HCT116 (cell line): Measurements from ENCODE around the gene MPIG6B. TPM values are rescaled to one million over a fixed set of nuclear protein-coding genes. Genes with fewer than 3 reads are reported as not detected.

ENCODE experiments used
- ATAC-seq: fragments of 200-7000 bp; cut with Tn5 transposase; 2 replicates; pipeline ENCODE4 v1.9.1; 2020; ENCODE audit warnings: mild to moderate bottlenecking, moderate library complexity
- BruUV-seq: library from RNA; stranded (reverse); fragments of 400-500 nt; replicated peaks from 2 replicates; lab custom pipeline; 2021; lab: Mats Ljungman, UMichigan
- CTCF ChIA-PET: fragments of 300-600 bp; sonication (Branson Sonifier 250); formaldehyde crosslinking; loops from one replicate; lab custom pipeline; 2021; ENCODE audit warnings: antibody characterized with exemption; lab: Charles Lee
- POLR2A ChIA-PET: fragments of 300-600, 350-600 bp; sonication (Branson Sonifier 250); formaldehyde crosslinking; loops from one replicate; lab custom pipeline; 2021; ENCODE audit warnings: antibody characterized with exemption; lab: Charles Lee
- RAD21 ChIA-PET, 2 experiments: fragments of 300-600 bp; sonication (Branson Sonifier 250); formaldehyde crosslinking; loops; one replicate each; lab custom pipeline; 2023; ENCODE audit warnings: low total read pairs in 2 of 2; ENCODE audit not compliant: uncharacterized antibody in 2 of 2, unreplicated experiment in 2 of 2, low non-redundant PET in 1 of 2; lab: Charles Lee
- DNase-seq: peaks from one replicate; pipeline ENCODE4 v3.0.0-alpha.2; 2010; ENCODE audit warnings: low read depth, low spot score
- H2AFZ ChIP-seq: fragments of 200-600 bp; shearing (Covaris generic), sonication (generic); 2 replicates; pipeline ENCODE4 v1.6.1; 2017; ENCODE audit warnings: low read depth, mixed run types, mixed read lengths, antibody characterized with exemption, low read length; ENCODE audit not compliant: poor library complexity, severe bottlenecking
- H3K27ac ChIP-seq: 2 replicates; pipeline ENCODE4 v1.5.1; 2012; ENCODE audit warnings: low read depth, low read length
- H3K27me3 ChIP-seq: fragments of 200-600 bp; sonication (generic); 2 replicates; pipeline ENCODE4 v1.6.1; 2016; ENCODE audit warnings: mixed run types, low read length, mixed read lengths; ENCODE audit not compliant: insufficient read depth
- H3K36me3 ChIP-seq, 2 experiments: fragments of 200-500 bp in 1 of 2; fragments of 200-600 bp in 1 of 2; sonication (Bioruptor generic) in 1 of 2; sonication (generic) in 1 of 2; 2 replicates each; pipeline versions ENCODE4 v1.5.1 to v1.6.1; 2014 to 2016; ENCODE audit warnings: low read length in 2 of 2, inconsistent platforms in 1 of 2, mixed read lengths in 1 of 2, mixed run types in 1 of 2; ENCODE audit not compliant: insufficient read depth in 2 of 2, control insufficient read depth in 1 of 2
- H3K4me1 ChIP-seq, 2 experiments: fragments of 200-600 bp in 1 of 2; sonication (generic) in 1 of 2; 2 replicates each; pipeline versions ENCODE4 v1.5.1 to v1.6.1; 2012 to 2017; ENCODE audit warnings: low read length in 2 of 2, inconsistent platforms in 1 of 2, mild to moderate bottlenecking in 1 of 2, mixed read lengths in 1 of 2, mixed run types in 1 of 2, moderate library complexity in 1 of 2; ENCODE audit not compliant: insufficient read depth in 2 of 2, control insufficient read depth in 1 of 2
- H3K4me2 ChIP-seq: fragments of 200-600 bp; sonication (generic); 2 replicates; pipeline ENCODE4 v1.6.1; 2017; ENCODE audit warnings: mixed run types, low read length, mixed read lengths
- H3K4me3 ChIP-seq, 2 experiments: fragments of 200-600 bp in 1 of 2; sonication (generic) in 1 of 2; replicated peaks in 1 of 2; 2 replicates each; pipeline ENCODE4 v1.5.1; 2011 to 2016; ENCODE audit warnings: low read length in 2 of 2, control low read depth in 1 of 2, low read depth in 1 of 2, mild to moderate bottlenecking in 1 of 2, mixed read lengths in 1 of 2, mixed run types in 1 of 2
- H3K79me2 ChIP-seq: fragments of 200-600 bp; sonication (generic); 2 replicates; pipeline ENCODE4 v1.6.1; 2017; ENCODE audit warnings: mild to moderate bottlenecking, mixed run types, low read length, moderate library complexity, mixed read lengths; ENCODE audit not compliant: insufficient read depth
- H3K9ac ChIP-seq: fragments of 200-600 bp; sonication (generic); 2 replicates; pipeline ENCODE4 v1.6.1; 2016; ENCODE audit warnings: low read length, mixed read lengths
- H3K9me2 ChIP-seq: fragments of 200-600 bp; sonication (generic), shearing (Covaris generic); 2 replicates; pipeline ENCODE4 v1.6.1; 2017; ENCODE audit warnings: mixed run types, mild to moderate bottlenecking, moderate library complexity; ENCODE audit not compliant: insufficient read depth
- H3K9me3 ChIP-seq, 2 experiments: fragments of 200-500 bp in 1 of 2; fragments of 200-600 bp in 1 of 2; sonication (Bioruptor generic) in 1 of 2; sonication (generic) in 1 of 2; 2 replicates each; pipeline ENCODE4 v1.6.1; 2014 to 2017; ENCODE audit warnings: low read length in 2 of 2, mixed read lengths in 2 of 2, inconsistent platforms in 1 of 2, low read depth in 1 of 2, mild to moderate bottlenecking in 1 of 2, mixed run types in 1 of 2, moderate library complexity in 1 of 2; ENCODE audit not compliant: control insufficient read depth in 1 of 2, insufficient read depth in 1 of 2
- H4K20me1 ChIP-seq: fragments of 200-600 bp; sonication (generic), shearing (Covaris generic); 2 replicates; pipeline ENCODE4 v1.6.1; 2017; ENCODE audit warnings: mixed run types, mild to moderate bottlenecking, moderate library complexity; ENCODE audit not compliant: insufficient read depth
- CBX3 ChIP-seq: IDR thresholded peaks from 2 replicates; pipeline ENCODE4 v1.6.1; 2012; ENCODE audit warnings: low read depth
- CEBPB ChIP-seq: IDR thresholded peaks from 2 replicates; pipeline ENCODE4 v1.6.1; 2012; ENCODE audit warnings: low read depth
- EGR1 ChIP-seq: IDR thresholded peaks from 2 replicates; pipeline ENCODE4 v1.6.1; 2012; ENCODE audit warnings: low read depth
- ELF1 ChIP-seq: IDR thresholded peaks from 2 replicates; pipeline ENCODE4 v1.6.1; 2012; ENCODE audit warnings: low read depth, borderline replicate concordance
- EZH2 ChIP-seq: fragments of 200-600 bp; sonication (generic); IDR thresholded peaks from 2 replicates; pipeline ENCODE4 v1.6.1; 2017; ENCODE audit warnings: antibody characterized with exemption, mixed run types
- EZH2phosphoT487 ChIP-seq: fragments of 200-600 bp; IDR thresholded peaks from 2 replicates; pipeline ENCODE4 v1.6.1; 2018; ENCODE audit warnings: antibody characterized with exemption, borderline replicate concordance
- FOSL1 ChIP-seq: IDR thresholded peaks from 2 replicates; pipeline ENCODE4 v1.6.1; 2012; ENCODE audit warnings: low read depth
- JUND ChIP-seq: IDR thresholded peaks from 2 replicates; pipeline ENCODE4 v1.6.1; 2012
- POLR2A ChIP-seq: IDR thresholded peaks from 2 replicates; pipeline ENCODE4 v1.7.0; 2011; ENCODE audit warnings: borderline replicate concordance; ENCODE audit not compliant: insufficient read depth, insufficient read length; ENCODE audit errors: extremely low read depth
- POLR2AphosphoS5 ChIP-seq: IDR thresholded peaks from 2 replicates; pipeline ENCODE4 v1.6.1; 2011; ENCODE audit warnings: mild to moderate bottlenecking, low read depth, low read length, moderate library complexity
- RAD21 ChIP-seq: IDR thresholded peaks from 2 replicates; pipeline ENCODE4 v1.6.1; 2012; ENCODE audit warnings: low read depth, mild to moderate bottlenecking
- REST ChIP-seq: IDR thresholded peaks from 2 replicates; pipeline ENCODE4 v1.6.1; 2012; ENCODE audit warnings: low read depth
- SP1 ChIP-seq: IDR thresholded peaks from 2 replicates; pipeline ENCODE4 v1.6.1; 2012; ENCODE audit warnings: low read depth
- SRF ChIP-seq: IDR thresholded peaks from 2 replicates; pipeline ENCODE4 v1.6.1; 2012; ENCODE audit warnings: low read depth
- TCF7L2 ChIP-seq: IDR thresholded peaks from 2 replicates; pipeline ENCODE4 v1.7.0; 2011; ENCODE audit warnings: borderline replicate concordance, inconsistent platforms; ENCODE audit not compliant: insufficient read depth, insufficient read length; ENCODE audit errors: extremely low read depth
- YY1 ChIP-seq: IDR thresholded peaks from 2 replicates; pipeline ENCODE4 v1.6.1; 2011; ENCODE audit warnings: low read length, low read depth, moderate library complexity, mild to moderate bottlenecking; ENCODE audit not compliant: insufficient replicate concordance; ENCODE audit errors: extremely low read depth
- ZBTB33 ChIP-seq: IDR thresholded peaks from 2 replicates; pipeline ENCODE4 v1.6.1; 2011; ENCODE audit warnings: mild to moderate bottlenecking, low read length, moderate library complexity; ENCODE audit not compliant: insufficient replicate concordance; ENCODE audit errors: extremely low read depth
- intact Hi-C: fragments of 100-400 bp; cut with micrococcal nuclease; formaldehyde crosslinking; loops from 2 replicates; pipeline ENCODE4 v1.10.0; 2022
- total RNA-seq: library from RNA; stranded (reverse); gene quantifications from one replicate; pipeline ENCODE4 v1.2.1, GENCODE V29; 2021; ENCODE audit not compliant: unreplicated experiment
- TF ChIP-seq, protein P1 (sequence below): IDR thresholded peaks from 2 replicates; pipeline ENCODE4 v1.6.1; 2012
- TF ChIP-seq, protein P2 (sequence below), 3 experiments: fragments of 200-600 bp in 1 of 3; sonication (generic) in 1 of 3; IDR thresholded peaks in 2 of 3; conservative IDR thresholded peaks in 1 of 3; 2 replicates each; pipeline ENCODE4 v1.5.1; 2012 to 2017; ENCODE audit warnings: low read depth in 2 of 3, low read length in 2 of 3, antibody characterized with exemption in 1 of 3, borderline replicate concordance in 1 of 3, control low read depth in 1 of 3, mild to moderate bottlenecking in 1 of 3, mixed read lengths in 1 of 3, mixed run types in 1 of 3, moderate library complexity in 1 of 3; ENCODE audit not compliant: insufficient read depth in 1 of 3
- TF ChIP-seq, protein P3 (sequence below): IDR thresholded peaks from 2 replicates; pipeline ENCODE4 v1.6.1; 2012

Gene MPIG6B
- total RNA-seq, 1 experiment from 2014 or later = 0.42 TPM

DNA sequence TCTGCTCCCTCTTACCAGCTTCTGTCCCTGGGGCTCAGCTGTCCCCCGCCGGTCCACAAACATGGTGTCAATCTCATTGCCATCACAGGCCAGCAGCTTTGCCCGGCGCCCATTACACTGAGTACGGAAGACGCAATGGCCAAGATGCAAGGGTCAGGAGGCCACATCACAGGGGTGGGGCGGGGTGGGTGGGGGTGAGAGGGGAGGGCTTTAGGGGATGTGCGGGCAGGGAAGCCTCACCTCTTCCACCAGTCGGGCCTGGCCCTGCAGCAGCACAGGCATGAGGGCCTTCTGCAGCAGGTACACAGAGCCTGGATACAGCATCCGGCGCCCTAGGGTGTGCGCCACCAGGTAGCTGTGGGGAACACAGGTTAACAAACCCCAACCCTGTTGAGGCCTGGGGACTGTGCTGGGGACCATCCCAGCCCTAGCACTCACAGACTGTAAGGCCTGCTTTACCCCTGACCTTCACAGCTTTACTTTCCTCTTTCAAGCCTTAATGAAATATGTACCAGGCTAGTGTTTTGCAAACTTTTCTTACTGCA lies 31.5 kb upstream of the MPIG6B start:
- H3K27me3 ChIP-seq = no peaks in the 10 kb centered on the region
- H3K27ac ChIP-seq = no peak overlapping the region
- no peaks in the 10 kb centered on the region for H4K20me1 ChIP-seq
- H3K9me2 ChIP-seq = no peaks in the 10 kb centered on the region
- POLR2A ChIA-PET = interaction anchor here (0.5 to 1.4 kb wide), 2 partner anchors 136 to 144 kb away, joined by 3 to 5 read pairs; partner anchors contain the start of genes HSPA1B and NFKBIL1
- no peak overlapping the region for H2AFZ ChIP-seq
- no TSS peak for BruUV-seq
- RAD21 ChIA-PET = no interaction called here
- no peak overlapping the region for H3K4me2 ChIP-seq
- DNase-seq (no peak), ATAC-seq (no peak)
- peaks cover 19 to 25% of the 10 kb centered on the region in 2 experiments; a peak in 3 of 4 replicates for H3K36me3 ChIP-seq
- intact Hi-C loops = no loop called here
- H3K9me3 ChIP-seq = no peaks in the 10 kb centered on the region
- no peak overlapping the region for H3K9ac ChIP-seq
- no peaks in the 10 kb centered on the region for H3K79me2 ChIP-seq
- CTCF ChIA-PET = no interaction called here
- H3K4me3 ChIP-seq = no peak overlapping the region
- H3K4me1 ChIP-seq = peaks cover 11 to 16% of the 10 kb centered on the region in 2 experiments
- TF ChIP-seq EGR1 = no peak
- no peak for TF ChIP-seq TCF7L2
- no peak for TF ChIP-seq ZBTB33
- TF ChIP-seq, protein P1, sequence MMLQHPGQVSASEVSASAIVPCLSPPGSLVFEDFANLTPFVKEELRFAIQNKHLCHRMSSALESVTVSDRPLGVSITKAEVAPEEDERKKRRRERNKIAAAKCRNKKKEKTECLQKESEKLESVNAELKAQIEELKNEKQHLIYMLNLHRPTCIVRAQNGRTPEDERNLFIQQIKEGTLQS = no peak
- no peak for TF ChIP-seq EZH2phosphoT487
- no peak for TF ChIP-seq FOSL1
- TF ChIP-seq, protein P2, sequence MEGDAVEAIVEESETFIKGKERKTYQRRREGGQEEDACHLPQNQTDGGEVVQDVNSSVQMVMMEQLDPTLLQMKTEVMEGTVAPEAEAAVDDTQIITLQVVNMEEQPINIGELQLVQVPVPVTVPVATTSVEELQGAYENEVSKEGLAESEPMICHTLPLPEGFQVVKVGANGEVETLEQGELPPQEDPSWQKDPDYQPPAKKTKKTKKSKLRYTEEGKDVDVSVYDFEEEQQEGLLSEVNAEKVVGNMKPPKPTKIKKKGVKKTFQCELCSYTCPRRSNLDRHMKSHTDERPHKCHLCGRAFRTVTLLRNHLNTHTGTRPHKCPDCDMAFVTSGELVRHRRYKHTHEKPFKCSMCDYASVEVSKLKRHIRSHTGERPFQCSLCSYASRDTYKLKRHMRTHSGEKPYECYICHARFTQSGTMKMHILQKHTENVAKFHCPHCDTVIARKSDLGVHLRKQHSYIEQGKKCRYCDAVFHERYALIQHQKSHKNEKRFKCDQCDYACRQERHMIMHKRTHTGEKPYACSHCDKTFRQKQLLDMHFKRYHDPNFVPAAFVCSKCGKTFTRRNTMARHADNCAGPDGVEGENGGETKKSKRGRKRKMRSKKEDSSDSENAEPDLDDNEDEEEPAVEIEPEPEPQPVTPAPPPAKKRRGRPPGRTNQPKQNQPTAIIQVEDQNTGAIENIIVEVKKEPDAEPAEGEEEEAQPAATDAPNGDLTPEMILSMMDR (IDR thresholded peaks at IDR 0.05 in 2 of 3, conservative IDR thresholded peaks at IDR 0.05 in 1 of 3; ENCODE audit: borderline replicate concordance in 1 of 3, insufficient read depth in 1 of 3, low read depth in 2 of 3, low read length in 2 of 3) = no peak
- TF ChIP-seq JUND = no peak
- no peak for TF ChIP-seq CBX3
- TF ChIP-seq POLR2A = no peak
- no peak for TF ChIP-seq RAD21
- no peak for TF ChIP-seq SP1
- no peak for TF ChIP-seq CEBPB
- TF ChIP-seq SRF = no peak
- no peak for TF ChIP-seq EZH2
- TF ChIP-seq, protein P3, sequence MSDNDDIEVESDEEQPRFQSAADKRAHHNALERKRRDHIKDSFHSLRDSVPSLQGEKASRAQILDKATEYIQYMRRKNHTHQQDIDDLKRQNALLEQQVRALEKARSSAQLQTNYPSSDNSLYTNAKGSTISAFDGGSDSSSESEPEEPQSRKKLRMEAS = no peak
- no peak for TF ChIP-seq POLR2AphosphoS5
- TF ChIP-seq ELF1 = no peak
- no peak for TF ChIP-seq REST
- no peak for TF ChIP-seq YY1
- TF ChIP-seq, all 23 proteins: peak for 0
